Activated CD8-positive, alpha-beta memory T cell treated with anti-CD3 and anti-CD28 coated beads, Interleukin-2, amount 50 U/mL, for 4 hours (primary cell): Measurements from ENCODE around the gene ME3.
"Not testable (repeated sequence)": the region's sequence is repeated elsewhere in the genome, so short reads cannot be mapped to it uniquely, and the experiment has no call there.

Experiments
- DNase-seq: peaks from one replicate; pipeline ENCODE4 v3.0.0-alpha.2; 2020

The ME3 gene

DNA sequence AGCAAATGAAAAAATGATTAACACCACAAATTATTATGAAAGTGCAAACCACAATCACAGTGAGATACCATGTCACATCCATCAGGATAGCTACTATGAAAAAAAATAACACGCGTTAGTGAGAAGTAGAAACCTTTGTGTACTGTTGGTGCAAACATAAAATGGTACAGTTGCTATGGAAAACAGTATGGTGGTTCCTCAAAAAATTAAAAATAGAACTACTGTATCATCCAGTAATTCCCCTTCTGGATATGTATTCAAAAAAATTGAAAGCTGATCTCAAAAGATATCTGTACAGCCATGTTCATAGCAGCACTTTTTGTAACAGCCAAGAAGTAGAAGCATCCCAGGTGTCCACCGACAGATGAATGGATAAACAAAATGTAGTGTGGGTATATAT, 254.3 kb downstream of the ME3 start:
- DNase-seq, result no peak

DNA sequence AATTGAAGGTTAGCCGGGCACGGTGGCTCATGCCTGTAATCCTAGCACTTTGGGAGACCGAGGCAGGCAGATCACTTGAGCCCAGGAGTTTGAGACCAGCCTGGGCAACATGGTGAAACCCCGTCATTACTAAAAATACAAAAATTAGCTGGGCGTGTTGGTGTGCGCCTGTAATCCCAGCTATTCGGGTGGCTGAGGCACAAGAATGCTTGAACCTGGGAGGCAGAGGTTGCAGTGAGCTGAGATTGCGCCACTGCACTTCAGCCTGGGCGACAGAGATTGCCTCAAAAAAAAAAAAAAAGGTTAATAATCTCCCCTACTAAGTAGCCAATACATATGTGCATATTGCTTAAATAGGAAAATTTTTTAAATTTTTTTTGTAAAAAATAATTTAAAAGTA, 255.5 kb downstream of the ME3 start:
- DNase-seq, result not testable (repeated sequence)

DNA sequence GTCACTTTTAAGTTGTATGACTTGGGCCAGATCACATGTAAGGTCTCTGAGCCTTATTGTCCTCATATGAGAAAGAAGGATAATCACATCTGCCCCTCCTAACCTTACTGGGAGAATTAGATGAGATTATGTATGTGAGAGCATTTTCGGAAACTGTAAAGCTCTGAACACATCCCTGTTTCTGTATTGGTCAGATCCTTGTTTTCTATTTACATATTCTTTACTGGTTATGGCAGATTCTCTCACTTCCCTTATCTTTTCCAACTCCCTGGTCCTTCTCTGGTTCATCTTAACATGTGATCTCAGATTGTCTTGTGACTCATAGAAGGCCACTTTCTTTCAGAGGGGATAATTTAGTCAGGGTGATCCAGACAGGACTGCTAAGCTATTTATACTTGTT, 255.9 kb downstream of the ME3 start:
- no peak for DNase-seq

DNA sequence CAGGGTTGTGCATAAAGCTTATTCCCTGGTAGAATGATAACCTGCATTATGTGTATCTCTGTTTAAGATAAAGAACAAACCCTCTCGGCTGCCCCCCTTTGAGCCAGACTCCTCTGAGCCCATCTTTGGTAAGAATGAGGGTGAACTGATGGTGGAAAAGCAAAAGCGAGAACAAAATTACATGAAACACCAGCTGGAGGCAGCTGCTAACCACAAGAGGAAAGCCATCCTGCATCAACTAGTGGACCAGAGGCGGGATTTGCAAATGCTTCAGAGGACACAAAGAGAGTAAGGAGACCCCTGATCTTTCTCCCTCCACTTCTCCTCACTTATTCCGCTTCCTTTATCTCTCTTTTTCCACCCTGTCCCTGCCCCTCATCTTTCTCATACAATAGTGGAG, 257.4 kb downstream of the ME3 start:
- DNase-seq, result no peak

DNA sequence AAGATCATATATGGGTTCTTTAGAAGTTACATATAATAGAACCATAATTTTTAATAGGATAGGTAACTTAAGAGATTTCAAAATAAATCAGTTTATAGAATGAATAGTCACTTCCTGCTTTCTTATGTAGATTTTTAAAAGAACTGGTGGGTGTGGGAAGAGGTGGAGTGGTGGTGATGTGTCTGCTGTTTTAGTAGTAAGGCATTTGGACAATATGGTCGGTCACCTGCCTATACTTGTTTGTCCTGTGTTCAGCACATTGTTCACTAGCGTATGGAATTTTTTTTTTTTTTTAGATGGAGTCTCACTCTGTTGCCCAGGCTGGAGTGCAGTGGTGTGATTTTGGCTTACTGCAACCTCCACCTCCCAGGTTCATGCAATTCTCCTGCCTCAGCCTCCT, 258.4 kb downstream of the ME3 start:
- DNase-seq, result no peak

- DNase-seq, result no peak
Observed at GRCh38 chr11:86408845-86409244, 263.6 kb downstream of the ME3 start.

- DNase-seq, result no peak
Observed at GRCh38 chr11:86403458-86403857, 269.0 kb downstream of the ME3 start.

DNA sequence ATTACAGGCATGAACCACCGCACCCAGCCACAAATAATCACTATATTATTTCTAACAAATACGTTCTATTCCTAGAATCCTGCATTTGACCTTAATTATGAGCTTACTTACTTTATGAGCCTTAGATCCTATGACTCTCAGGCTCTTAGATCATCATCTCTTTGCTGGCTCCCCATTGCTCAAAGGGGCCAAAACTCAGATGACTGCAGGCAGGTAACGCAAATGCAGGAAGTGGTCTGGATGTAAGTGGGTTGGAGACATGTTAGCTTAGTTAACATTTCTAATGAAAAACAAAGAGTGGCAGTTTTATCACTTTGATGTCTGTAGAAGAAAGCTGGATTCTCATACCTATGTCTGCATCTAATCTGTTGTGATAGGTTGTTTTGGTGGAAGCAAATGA, 274.3 kb downstream of the ME3 start:
- no peak for DNase-seq

DNA sequence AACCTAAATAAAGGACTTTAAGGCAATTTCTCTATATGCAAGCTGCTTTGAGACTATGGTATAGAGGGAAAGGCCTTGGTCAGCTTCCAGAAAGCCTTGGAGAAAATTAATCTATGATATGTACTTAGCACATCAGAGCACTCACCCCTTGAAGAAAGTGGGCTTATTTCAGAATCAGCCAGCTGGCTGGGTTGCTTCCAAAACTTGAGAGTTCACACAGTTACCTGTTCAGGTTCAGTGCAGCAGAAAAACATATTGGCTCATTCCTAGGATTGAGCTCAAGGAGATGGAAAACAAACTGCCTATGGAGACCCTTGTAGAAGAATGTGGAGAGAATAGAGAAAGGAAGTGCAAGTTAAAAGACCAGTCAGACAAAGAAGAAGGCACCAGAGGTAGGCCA, 275.1 kb downstream of the ME3 start:
- DNase-seq, result no peak

- DNase-seq, result no peak
Observed at GRCh38 chr11:86396396-86396795, 276.0 kb downstream of the ME3 start.

- no peak for DNase-seq
Observed at GRCh38 chr11:86395061-86395551, 277.3 kb downstream of the ME3 start.
